ENCODE measurements around the gene ATAD5. TPM values are rescaled to one million over a fixed set of nuclear protein-coding genes. Genes with fewer than 3 reads are reported as not detected.
"Not testable (repeated sequence)": the region's sequence is repeated elsewhere in the genome, so short reads cannot be mapped to it uniquely, and the experiment has no call there.

The ATAD5 gene
- polyA plus RNA-seq, 1 of the 3 experiments (the other 2 are of a cell fraction) = 0.66 TPM

DNA sequence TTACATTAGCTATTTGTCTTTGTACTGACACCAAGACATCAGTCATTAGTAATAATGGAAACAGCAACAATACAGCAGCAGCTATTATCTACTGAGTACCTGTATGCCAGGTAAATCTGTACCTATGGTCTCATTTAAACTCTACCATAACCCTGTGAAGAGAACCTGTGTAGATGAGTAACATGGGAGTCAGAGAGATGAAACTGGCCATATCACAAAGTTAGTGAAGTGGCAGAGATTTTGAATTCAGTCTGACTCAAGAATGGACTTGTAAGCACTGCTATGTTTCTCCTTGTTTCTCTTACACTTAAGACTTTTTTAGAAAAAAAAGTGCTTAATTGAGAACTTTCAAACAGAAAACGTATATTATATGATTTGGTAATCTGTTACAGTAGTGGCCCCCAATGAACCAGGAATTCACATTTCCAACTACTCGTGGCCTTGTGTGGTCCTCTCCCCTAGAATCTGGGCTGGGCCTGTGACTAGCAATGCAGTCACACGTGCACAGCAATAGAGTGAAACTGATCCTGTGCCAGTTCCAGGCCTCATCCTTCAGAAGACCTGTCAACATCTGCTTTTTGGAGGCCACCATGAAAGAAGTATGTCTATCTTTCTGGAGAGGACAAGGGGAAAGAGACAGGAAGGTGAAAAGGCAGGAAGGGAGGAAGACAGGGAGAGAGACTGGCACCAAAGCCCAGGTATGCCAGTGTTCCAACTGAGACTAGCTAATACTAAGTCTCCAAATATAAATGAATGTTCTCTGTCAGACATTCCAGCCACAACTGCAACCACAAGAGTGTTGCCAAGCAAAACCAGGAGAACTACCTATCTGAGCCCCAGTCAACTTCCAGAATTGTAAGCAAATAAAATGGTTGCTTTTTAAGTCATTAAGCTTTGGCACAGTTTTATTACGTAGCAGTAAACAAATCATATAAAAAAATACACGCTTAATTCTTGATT, 19.3 kb upstream of the ATAD5 start:
- Histone ChIP-seq H3K9ac (no peak overlapping the region), H3K9me3 (no peaks in the 10 kb centered on the region), H3K9me2 (no peaks in the 10 kb centered on the region), H2AFZ (ENCODE audit: low read depth) (no peak overlapping the region), H3K4me3 (ENCODE audit: low read depth in 2 of 2, low read length in 1 of 2) (no peak overlapping the region), H3F3A (replicated peaks; ENCODE audit: insufficient read depth) (peaks cover 17% of the 10 kb centered on the region), H3K36me3 (replicated peaks in 1 of 2; ENCODE audit: control insufficient read depth in 1 of 2, insufficient read depth in 2 of 2, low read length in 1 of 2) (peaks cover 0 to 6% of the 10 kb centered on the region in 2 experiments), H3K4me1 (ENCODE audit: control insufficient read depth in 1 of 2, insufficient read depth in 2 of 2, low read depth in 1 of 2, low read length in 1 of 2) (0 out of 4 replicates have a peak, but pooled peaks cover 0 to 6% of the 10 kb centered on the region in 2 experiments), H4K20me1 (ENCODE audit: insufficient read depth) (peaks cover 5% of the 10 kb centered on the region; the same call in 1 of the 2 replicates), H3K27me3 (ENCODE audit: insufficient read depth) (no peaks in the 10 kb centered on the region), H3K27ac (ENCODE audit: low read depth in 2 of 2, low read length in 1 of 2) (0 out of 4 replicates have a peak overlapping the region, but pooled peaks of 1 of the 2 experiments have one; percentile 5), H3K79me2 (ENCODE audit: insufficient read depth) (peaks cover 93% of the 10 kb centered on the region), H3K4me2 (no peak overlapping the region)
- WGBS (ENCODE audit: low lambda C conversion rate) = 83% methylated on average over 5 of the region's 5 CpGs
- TF ChIP-seq SIN3A (IDR thresholded peaks at IDR 0.05; ENCODE audit: borderline replicate concordance, low read depth, low read length) (peak; percentile 34; the same call in 1 of the 2 replicates), POLR2AphosphoS5 (IDR thresholded peaks at IDR 0.05; ENCODE audit: low read depth, low read length) (no peak)
- TF ChIP-seq, protein P1, sequence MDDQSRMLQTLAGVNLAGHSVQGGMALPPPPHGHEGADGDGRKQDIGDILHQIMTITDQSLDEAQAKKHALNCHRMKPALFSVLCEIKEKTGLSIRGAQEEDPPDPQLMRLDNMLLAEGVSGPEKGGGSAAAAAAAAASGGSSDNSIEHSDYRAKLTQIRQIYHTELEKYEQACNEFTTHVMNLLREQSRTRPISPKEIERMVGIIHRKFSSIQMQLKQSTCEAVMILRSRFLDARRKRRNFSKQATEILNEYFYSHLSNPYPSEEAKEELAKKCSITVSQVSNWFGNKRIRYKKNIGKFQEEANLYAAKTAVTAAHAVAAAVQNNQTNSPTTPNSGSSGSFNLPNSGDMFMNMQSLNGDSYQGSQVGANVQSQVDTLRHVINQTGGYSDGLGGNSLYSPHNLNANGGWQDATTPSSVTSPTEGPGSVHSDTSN (IDR thresholded peaks at IDR 0.05) = peak; percentile 30
- no peak for DNase-seq
- CTCF ChIA-PET = no interaction called here
- POLR2A ChIA-PET = no interaction called here

DNA sequence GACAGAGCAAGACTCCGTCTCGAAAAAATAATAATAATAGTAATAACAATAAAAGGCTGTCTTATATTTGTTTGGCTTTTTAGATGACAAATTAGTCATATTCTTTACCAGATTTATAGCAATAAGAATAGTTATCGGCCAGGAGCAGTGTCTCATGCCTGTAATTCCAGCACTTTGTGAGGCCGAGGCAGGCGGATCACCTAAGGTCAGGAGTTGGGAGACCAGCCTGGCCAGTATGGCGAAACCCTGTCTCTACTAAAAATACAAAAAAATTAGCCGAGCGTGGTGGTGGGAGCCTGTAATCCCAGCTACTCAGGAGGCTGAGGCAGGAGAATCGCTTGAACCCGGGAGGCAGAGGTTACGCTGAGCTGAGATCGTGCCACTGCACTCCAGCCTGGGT, 17.5 kb upstream of the ATAD5 start:
- H3K4me2 ChIP-seq; DNase-seq; H3K4me3 ChIP-seq (ENCODE audit: low read depth in 2 of 2, low read length in 1 of 2); H3K9me2 ChIP-seq; H3K9ac ChIP-seq; H2AFZ ChIP-seq (ENCODE audit: low read depth); POLR2A ChIA-PET; H3K27ac ChIP-seq (ENCODE audit: low read depth in 2 of 2, low read length in 1 of 2); H3K4me1 ChIP-seq (ENCODE audit: control insufficient read depth in 1 of 2, insufficient read depth in 2 of 2, low read depth in 1 of 2, low read length in 1 of 2); H4K20me1 ChIP-seq (ENCODE audit: insufficient read depth); H3K27me3 ChIP-seq (ENCODE audit: insufficient read depth); H3K9me3 ChIP-seq: not testable (repeated sequence)
- peaks cover 0 to 11% of the 10 kb centered on the region in 2 experiments for H3K36me3 ChIP-seq (replicated peaks in 1 of 2; ENCODE audit: control insufficient read depth in 1 of 2, insufficient read depth in 2 of 2, low read length in 1 of 2)
- H3K79me2 ChIP-seq (ENCODE audit: insufficient read depth) = peaks cover 93% of the 10 kb centered on the region
- CTCF ChIA-PET = interaction anchor here (0.6 to 1.0 kb wide), 2 partner anchors 18 to 21 kb away, joined by 3 to 4 read pairs; no protein-coding TSS in a partner anchor
- over 99% methylated on average over 12 of the region's 12 CpGs for WGBS (ENCODE audit: low lambda C conversion rate)
- peaks cover 17% of the 10 kb centered on the region for H3F3A ChIP-seq (replicated peaks; ENCODE audit: insufficient read depth)

- H3K4me3 ChIP-seq (ENCODE audit: low read depth in 2 of 2, low read length in 1 of 2); CTCF ChIA-PET; H3K27ac ChIP-seq (ENCODE audit: low read depth in 2 of 2, low read length in 1 of 2); POLR2A ChIA-PET; H3K9ac ChIP-seq; H3K27me3 ChIP-seq (ENCODE audit: insufficient read depth); DNase-seq; H3K9me3 ChIP-seq; H4K20me1 ChIP-seq (ENCODE audit: insufficient read depth); H2AFZ ChIP-seq (ENCODE audit: low read depth); H3K4me2 ChIP-seq; H3K9me2 ChIP-seq; H3K4me1 ChIP-seq (ENCODE audit: control insufficient read depth in 1 of 2, insufficient read depth in 2 of 2, low read depth in 1 of 2, low read length in 1 of 2): not testable (repeated sequence)
- Histone ChIP-seq H3K79me2 (ENCODE audit: insufficient read depth) (peaks cover 93% of the 10 kb centered on the region), H3K36me3 (replicated peaks in 1 of 2; ENCODE audit: control insufficient read depth in 1 of 2, insufficient read depth in 2 of 2, low read length in 1 of 2) (peaks cover 0 to 11% of the 10 kb centered on the region in 2 experiments), H3F3A (replicated peaks; ENCODE audit: insufficient read depth) (peaks cover 17% of the 10 kb centered on the region)
- WGBS (ENCODE audit: low lambda C conversion rate) = 98% methylated on average over 9 of the region's 9 CpGs
Observed at GRCh38 chr17:30814860-30815259, 16.9 kb upstream of the ATAD5 start.

Measured in SK-N-SH (cell line).